ENCODE data around the gene ZNF292.
"Not testable (repeated sequence)": the region's sequence is repeated elsewhere in the genome, so short reads cannot be mapped to it uniquely, and the experiment has no call there.

Gene ZNF292

DNA sequence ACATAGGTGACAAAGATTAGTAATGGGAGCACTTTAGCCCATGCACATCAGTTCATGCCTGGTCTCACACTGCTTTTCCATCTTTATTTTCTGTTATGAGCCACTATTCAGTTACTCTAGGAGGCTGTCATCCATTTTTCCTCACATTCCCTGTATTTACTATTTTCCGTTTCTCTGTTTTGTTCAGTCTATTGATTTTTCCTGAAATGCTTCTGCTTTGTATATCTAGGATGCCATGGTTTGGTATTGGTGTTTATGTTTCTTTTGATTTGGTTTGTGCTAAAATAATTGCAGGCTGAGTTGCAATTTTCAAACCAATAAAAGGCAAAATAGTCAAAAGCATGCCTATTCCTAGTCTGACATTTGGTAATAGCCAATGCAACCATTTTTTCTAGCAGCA is 28.9 kb upstream of the ZNF292 start:
- H3K4me1 ChIP-seq (ENCODE audit: low read depth, poor library complexity, severe bottlenecking): no peaks in the 10 kb centered on the region
- no peaks in the 10 kb centered on the region for H3K27me3 ChIP-seq (ENCODE audit: insufficient read depth, low read depth)
- no peak overlapping the region for H3K27ac ChIP-seq
- H4K20me1 ChIP-seq (ENCODE audit: insufficient read depth): no peaks in the 10 kb centered on the region
- H3K79me2 ChIP-seq (ENCODE audit: insufficient read depth, low read depth): no peaks in the 10 kb centered on the region
- H3K36me3 ChIP-seq (ENCODE audit: insufficient read depth): no peaks in the 10 kb centered on the region
- TF ChIP-seq, protein P1, sequence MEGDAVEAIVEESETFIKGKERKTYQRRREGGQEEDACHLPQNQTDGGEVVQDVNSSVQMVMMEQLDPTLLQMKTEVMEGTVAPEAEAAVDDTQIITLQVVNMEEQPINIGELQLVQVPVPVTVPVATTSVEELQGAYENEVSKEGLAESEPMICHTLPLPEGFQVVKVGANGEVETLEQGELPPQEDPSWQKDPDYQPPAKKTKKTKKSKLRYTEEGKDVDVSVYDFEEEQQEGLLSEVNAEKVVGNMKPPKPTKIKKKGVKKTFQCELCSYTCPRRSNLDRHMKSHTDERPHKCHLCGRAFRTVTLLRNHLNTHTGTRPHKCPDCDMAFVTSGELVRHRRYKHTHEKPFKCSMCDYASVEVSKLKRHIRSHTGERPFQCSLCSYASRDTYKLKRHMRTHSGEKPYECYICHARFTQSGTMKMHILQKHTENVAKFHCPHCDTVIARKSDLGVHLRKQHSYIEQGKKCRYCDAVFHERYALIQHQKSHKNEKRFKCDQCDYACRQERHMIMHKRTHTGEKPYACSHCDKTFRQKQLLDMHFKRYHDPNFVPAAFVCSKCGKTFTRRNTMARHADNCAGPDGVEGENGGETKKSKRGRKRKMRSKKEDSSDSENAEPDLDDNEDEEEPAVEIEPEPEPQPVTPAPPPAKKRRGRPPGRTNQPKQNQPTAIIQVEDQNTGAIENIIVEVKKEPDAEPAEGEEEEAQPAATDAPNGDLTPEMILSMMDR (conservative IDR thresholded peaks at IDR 0.05; ENCODE audit: low read depth, low read length): no peak
- no peak overlapping the region for H3K4me2 ChIP-seq
- no peak overlapping the region for H3K9ac ChIP-seq
- H2AFZ ChIP-seq (ENCODE audit: low read depth): no peak overlapping the region
- no peak overlapping the region for H3K4me3 ChIP-seq (IDR thresholded peaks at IDR 0.05; ENCODE audit: insufficient read depth, low read depth, low read length)

DNA sequence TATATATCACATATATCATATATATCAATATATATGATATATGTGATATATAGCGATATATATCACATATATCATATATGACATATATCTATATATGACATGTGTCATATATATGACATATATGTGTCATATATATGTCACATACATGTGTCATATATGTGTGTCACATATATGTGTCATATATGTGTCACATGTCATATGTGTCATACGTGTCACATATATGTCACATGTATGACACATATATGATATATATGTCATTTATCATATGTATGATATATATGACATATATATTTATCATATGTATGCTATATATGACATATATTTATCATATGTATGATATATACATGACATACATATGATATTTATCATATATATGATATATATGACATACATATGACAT is 27.6 kb upstream of the ZNF292 start:
- no peak overlapping the region for H3K27ac ChIP-seq
- TF ChIP-seq, protein P1 (conservative IDR thresholded peaks at IDR 0.05; ENCODE audit: low read depth, low read length): no peak

DNA sequence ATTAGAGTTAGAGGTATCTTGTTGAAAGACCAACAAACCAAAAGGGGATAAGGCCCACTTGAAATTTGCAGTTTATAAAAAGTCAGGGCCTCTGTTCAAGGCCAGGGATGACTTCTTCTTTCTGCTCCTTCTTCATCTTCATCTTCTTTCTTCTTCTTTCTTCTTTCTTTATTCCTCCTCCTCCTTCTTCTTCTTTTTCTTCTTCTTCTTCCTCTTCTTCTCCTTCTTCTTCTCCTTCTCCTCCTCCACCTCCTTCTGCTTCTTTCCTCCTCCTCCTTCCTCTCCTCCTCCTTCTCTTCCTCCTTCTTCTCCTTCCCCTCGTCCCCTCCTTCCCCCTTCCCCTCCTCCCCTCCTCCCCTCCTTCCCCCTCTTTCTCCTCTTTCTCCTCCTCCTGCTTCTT is 18.4 kb upstream of the ZNF292 start:
- Histone ChIP-seq H2AFZ (ENCODE audit: low read depth) (no peak overlapping the region), H3K4me1 (ENCODE audit: low read depth, poor library complexity, severe bottlenecking) (no peaks in the 10 kb centered on the region), H3K27ac (no peak overlapping the region), H3K4me3 (IDR thresholded peaks at IDR 0.05; ENCODE audit: insufficient read depth, low read depth, low read length) (no peak overlapping the region), H3K27me3 (ENCODE audit: insufficient read depth, low read depth) (no peaks in the 10 kb centered on the region), H3K4me2 (no peak overlapping the region), H3K79me2 (ENCODE audit: insufficient read depth, low read depth) (no peaks in the 10 kb centered on the region), H3K36me3 (ENCODE audit: insufficient read depth) (no peaks in the 10 kb centered on the region), H4K20me1 (ENCODE audit: insufficient read depth) (no peaks in the 10 kb centered on the region), H3K9ac (no peak overlapping the region)
- TF ChIP-seq, protein P1 (conservative IDR thresholded peaks at IDR 0.05; ENCODE audit: low read depth, low read length): no peak

More for the DNA sequence above, 27.6 kb upstream of the ZNF292 start:
- Histone ChIP-seq H2AFZ (ENCODE audit: low read depth) (no peak overlapping the region), H4K20me1 (ENCODE audit: insufficient read depth) (no peaks in the 10 kb centered on the region), H3K4me3 (IDR thresholded peaks at IDR 0.05; ENCODE audit: insufficient read depth, low read depth, low read length) (no peak overlapping the region), H3K4me1 (ENCODE audit: low read depth, poor library complexity, severe bottlenecking) (no peaks in the 10 kb centered on the region), H3K36me3 (ENCODE audit: insufficient read depth) (no peaks in the 10 kb centered on the region), H3K9ac (no peak overlapping the region), H3K4me2 (no peak overlapping the region), H3K79me2 (ENCODE audit: insufficient read depth, low read depth) (no peaks in the 10 kb centered on the region), H3K27me3 (ENCODE audit: insufficient read depth, low read depth) (no peaks in the 10 kb centered on the region)

DNA sequence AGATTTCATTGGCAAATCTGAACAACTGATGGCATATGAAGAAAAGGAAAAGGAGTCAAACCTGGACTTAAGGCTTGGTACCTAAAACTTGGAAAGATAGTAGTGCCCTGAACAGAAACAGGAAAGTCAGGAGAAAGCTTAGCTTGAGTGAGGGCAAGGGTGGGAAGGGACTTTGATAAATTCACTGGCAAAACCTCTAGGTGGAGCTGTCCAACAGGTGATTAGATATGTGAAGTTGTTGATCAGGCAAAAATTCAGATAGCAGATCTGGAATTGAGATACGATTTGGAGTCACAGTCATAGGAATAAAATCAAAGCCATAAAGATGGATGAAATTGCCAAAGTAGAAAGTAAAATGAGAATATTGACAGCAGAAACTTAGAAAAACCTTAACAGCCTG is 16.1 kb upstream of the ZNF292 start:
- H3K27ac ChIP-seq: no peak overlapping the region
- H3K4me3 ChIP-seq (IDR thresholded peaks at IDR 0.05; ENCODE audit: insufficient read depth, low read depth, low read length): no peak overlapping the region
- no peaks in the 10 kb centered on the region for H3K4me1 ChIP-seq (ENCODE audit: low read depth, poor library complexity, severe bottlenecking)
- H2AFZ ChIP-seq (ENCODE audit: low read depth): no peak overlapping the region
- no peaks in the 10 kb centered on the region for H3K27me3 ChIP-seq (ENCODE audit: insufficient read depth, low read depth)
- no peak overlapping the region for H3K9ac ChIP-seq
- TF ChIP-seq, protein P1 (conservative IDR thresholded peaks at IDR 0.05; ENCODE audit: low read depth, low read length): peak; percentile 69
- no peaks in the 10 kb centered on the region for H3K79me2 ChIP-seq (ENCODE audit: insufficient read depth, low read depth)
- no peaks in the 10 kb centered on the region for H3K36me3 ChIP-seq (ENCODE audit: insufficient read depth)
- H4K20me1 ChIP-seq (ENCODE audit: insufficient read depth): no peaks in the 10 kb centered on the region
- no peak overlapping the region for H3K4me2 ChIP-seq

DNA sequence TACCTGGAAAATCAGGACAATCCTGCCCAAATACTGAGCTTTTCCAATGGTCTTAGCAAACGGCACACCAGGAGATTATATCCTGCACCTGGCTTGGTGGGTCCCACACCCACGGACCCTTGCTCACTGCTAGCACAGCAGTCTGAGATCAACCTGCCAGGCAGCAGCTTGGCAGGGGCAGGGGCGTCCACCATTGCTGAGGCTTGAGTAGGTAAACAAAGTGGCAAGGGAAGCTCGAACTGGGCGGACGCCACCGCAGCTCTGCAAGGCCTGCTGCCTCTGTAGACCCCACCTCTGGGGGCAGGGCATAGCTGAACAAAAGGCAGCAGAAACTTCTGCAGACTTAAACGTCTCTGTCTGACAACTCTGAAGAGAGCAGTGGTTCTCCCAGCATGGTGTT is 15.4 kb upstream of the ZNF292 start:
- not testable (repeated sequence) for H2AFZ ChIP-seq (ENCODE audit: low read depth); H3K4me3 ChIP-seq (IDR thresholded peaks at IDR 0.05; ENCODE audit: insufficient read depth, low read depth, low read length); H3K79me2 ChIP-seq (ENCODE audit: insufficient read depth, low read depth); H3K9ac ChIP-seq; H3K36me3 ChIP-seq (ENCODE audit: insufficient read depth); H3K4me2 ChIP-seq; H3K27me3 ChIP-seq (ENCODE audit: insufficient read depth, low read depth); H3K4me1 ChIP-seq (ENCODE audit: low read depth, poor library complexity, severe bottlenecking); H3K27ac ChIP-seq; H4K20me1 ChIP-seq (ENCODE audit: insufficient read depth)

Data from KMS-11 (cell line).